IPS-18c (cell line): Measurements from ENCODE around the gene WDR7.

ENCODE experiments used
- H3K4me3 ChIP-seq: 2 replicates; pipeline ENCODE4 v1.7.0; 2013; ENCODE audit warnings: low read depth, mild to moderate bottlenecking, low read length, moderate library complexity; ENCODE audit not compliant: insufficient read depth
- H3K9me3 ChIP-seq: one replicate; pipeline ENCODE4 v1.6.1; 2013; ENCODE audit warnings: mild to moderate bottlenecking, low read length, moderate library complexity; ENCODE audit not compliant: control insufficient read depth, insufficient read depth

WDR7 gene

DNA sequence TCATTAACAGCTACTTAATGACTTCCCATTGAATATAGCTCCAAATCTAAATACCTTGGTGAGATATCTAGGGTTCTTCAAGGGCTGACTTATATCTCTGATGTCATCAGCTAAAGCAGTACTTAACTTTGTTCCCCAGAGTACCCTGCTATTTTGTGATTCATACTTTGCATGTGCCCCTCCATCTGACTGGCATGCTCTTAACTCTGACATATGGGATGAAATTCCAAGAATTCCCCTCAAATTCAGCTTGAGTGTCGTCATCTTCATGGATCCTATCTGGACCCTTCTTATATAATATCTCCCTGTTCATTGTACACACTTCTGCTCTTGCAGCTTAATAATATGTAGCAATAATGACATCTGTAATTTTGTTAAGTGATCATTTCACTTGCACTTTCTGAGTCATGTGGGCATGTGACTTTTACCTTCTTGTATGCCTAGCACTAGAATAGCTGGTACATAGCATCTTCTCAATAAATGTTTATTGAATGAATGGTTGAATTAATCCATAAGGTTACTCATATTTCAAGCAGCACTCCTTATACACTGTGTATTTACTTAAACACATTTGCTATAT, 172.9 kb downstream of the WDR7 start:
- Histone ChIP-seq H3K4me3 (no peak overlapping the region), H3K9me3 (no peaks in the 10 kb centered on the region)

DNA sequence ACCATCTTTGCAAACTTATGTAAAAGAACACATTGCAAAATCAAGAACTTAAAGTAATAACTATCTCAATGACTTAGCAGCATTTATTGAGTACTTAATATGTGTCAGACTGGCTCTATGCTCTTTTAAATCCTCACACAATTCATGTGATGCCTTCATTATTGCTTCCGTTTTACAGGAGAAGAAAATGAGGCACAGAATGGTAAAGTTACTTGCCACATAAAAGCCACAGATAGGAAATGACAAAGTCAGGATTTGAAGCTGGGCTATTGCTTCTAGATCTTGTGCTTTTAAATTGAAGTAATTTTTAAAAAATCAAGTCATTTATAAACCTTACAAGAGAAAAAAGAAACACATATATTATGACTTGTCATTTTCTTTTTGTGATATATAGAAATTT, 174.2 kb downstream of the WDR7 start:
- H3K9me3 ChIP-seq = no peaks in the 10 kb centered on the region

DNA sequence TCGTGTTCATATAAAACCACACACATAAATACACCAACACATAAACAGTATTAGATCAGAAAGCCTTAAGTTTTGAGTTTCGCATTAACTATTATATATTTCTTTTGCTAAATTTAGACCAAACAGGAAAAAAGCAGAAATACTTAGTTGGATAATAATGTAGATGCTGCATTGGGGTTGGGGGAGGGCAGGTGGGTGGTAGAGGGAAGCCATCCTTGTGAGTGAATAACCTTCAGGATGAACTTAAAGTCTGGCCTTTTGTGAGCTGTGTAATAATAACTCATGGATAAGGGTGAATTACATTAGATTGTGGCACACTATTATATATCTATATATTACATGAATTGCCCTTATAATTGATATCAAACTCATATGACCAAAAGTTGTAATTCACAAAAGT, 174.7 kb downstream of the WDR7 start:
- no peaks in the 10 kb centered on the region for H3K9me3 ChIP-seq
- no peak overlapping the region for H3K4me3 ChIP-seq

More for the DNA sequence above, 174.2 kb downstream of the WDR7 start:
- H3K4me3 ChIP-seq = no peak overlapping the region

DNA sequence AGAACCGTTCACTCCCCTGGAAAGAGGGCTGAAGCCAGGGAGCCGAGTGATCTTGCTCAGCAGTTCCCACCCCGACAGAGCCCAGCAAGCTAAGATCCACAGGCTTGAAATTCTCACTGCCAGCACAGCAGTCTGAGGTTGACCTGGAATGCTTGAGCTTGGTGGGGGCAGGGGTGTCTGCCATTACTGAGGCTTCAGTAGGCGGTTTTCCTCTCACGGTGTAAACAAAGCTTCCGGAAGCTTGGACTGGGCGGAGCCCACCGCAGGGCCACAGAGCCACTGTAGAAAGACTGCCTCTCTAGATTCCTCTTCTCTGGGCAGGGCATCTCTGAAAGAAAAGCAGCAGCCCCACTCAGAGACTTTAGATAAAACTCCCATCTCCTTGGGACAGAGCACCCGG, 180.8 kb downstream of the WDR7 start:
- Histone ChIP-seq H3K9me3 (no peaks in the 10 kb centered on the region), H3K4me3 (no peak overlapping the region)

DNA sequence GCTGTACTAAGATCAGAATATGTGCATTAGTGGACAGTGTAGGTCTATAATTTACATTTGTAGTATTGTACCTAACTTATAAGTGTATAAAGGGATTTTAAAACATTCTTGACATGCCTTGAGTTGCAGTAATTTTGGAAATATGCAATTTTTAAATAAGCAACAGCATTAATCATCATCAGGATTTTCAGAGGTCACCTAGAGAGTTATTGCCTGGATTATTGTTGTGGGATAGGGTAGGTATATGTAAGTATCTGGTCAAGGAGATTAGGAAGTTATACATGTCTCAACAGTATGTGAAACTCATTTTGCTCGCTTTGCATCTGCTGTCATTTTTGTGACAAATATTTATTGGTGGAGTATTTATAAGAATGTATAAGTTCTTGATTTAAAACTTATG, 184.2 kb downstream of the WDR7 start:
- no peaks in the 10 kb centered on the region for H3K9me3 ChIP-seq
- no peak overlapping the region for H3K4me3 ChIP-seq

DNA sequence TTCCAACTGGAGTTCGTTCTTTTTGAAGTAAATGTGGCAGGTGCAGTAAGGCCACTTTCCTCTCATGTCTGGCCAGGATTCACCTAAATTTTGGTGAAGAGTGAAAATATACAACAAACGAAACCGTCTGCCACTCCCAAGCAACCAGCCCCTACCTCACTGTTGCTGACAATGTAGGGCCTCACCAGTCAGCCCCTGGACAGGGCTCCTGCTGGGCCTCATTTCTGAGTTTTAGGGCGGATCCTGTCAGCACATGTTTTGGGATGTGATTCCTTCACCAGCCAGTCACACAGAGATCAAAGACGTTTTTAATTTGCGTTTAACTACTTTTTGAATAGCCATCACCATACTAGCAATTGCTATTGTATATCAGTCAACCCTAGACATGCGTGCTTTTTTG, 185.0 kb downstream of the WDR7 start:
- H3K9me3 ChIP-seq = no peaks in the 10 kb centered on the region
- no peak overlapping the region for H3K4me3 ChIP-seq

DNA sequence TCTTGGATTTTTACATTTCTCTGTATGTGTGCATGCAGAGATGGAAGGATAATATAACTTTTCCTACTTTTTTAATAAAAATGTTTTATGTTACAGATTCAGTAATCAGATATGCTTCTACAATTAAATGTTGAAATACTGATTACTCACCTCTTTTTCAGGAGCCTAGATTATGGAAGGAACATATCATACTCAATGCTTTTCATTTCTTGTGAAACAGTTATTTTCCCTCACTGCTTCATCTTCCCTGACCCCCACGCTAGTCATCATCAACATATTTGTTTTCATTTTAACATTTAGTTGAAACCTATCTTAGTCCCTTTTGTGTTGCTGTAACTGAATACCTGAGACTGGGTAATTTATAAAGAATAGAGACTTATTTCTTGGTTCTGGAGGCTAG, 190.7 kb downstream of the WDR7 start:
- no peaks in the 10 kb centered on the region for H3K9me3 ChIP-seq
- no peak overlapping the region for H3K4me3 ChIP-seq

DNA sequence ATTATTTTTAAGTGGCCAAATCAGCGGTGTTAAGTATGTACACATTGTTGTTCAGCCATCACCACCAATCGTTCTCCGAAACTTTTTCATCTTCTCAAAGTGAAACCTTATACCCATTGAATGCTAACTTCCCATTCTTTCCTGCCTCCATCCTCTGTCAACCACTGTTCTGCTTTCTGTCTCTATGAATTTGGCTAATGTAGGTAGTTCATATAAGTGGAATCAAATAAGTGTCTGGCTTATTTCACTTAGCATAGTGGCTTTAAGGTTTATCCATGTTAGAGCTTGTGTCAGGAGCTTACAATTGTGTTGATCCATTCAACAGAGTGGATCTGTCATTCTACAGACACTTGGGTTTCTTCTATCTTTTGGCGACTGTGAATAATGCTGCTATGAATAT, 192.1 kb downstream of the WDR7 start:
- Histone ChIP-seq H3K4me3 (no peak overlapping the region), H3K9me3 (no peaks in the 10 kb centered on the region)

DNA sequence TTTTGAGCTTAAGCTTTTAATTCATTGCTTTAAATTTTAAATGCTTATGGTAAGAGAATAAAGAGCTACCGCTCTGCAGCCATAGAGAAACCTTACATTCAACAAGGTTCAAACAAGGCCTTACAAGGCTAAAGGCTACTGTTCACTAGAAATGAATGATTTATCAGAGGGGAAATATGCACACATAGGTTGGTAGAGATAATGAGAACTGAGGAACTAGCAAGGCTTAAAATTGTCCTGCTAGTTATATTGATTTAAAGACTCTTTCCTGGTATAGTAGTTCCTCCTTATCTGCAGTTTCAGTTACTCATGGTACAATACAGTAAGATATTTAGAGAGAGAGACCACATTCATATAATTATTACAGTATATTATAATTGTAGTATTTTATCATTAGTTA, 193.4 kb downstream of the WDR7 start:
- Histone ChIP-seq H3K4me3 (no peak overlapping the region), H3K9me3 (no peaks in the 10 kb centered on the region)

DNA sequence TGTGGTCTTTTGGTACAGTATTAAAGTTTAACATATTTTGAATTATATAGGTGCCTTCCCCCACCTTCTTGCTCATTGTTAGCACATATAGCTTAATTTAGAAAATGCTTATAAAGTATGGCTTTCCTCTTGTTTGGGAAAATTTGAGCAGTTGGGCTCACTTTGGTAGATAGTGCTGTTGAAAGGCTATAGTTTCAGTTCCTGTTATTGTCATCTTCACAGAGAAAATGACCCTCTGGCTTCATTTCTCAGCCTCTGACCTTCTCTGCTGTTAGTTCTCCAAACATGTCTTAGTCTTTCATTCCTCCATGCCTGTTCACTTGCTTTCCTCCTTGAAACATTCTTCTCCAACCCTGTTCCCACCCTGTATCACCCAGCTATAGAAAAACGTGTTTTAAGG, 200.6 kb downstream of the WDR7 start:
- H3K9me3 ChIP-seq = no peaks in the 10 kb centered on the region
- H3K4me3 ChIP-seq = no peak overlapping the region

DNA sequence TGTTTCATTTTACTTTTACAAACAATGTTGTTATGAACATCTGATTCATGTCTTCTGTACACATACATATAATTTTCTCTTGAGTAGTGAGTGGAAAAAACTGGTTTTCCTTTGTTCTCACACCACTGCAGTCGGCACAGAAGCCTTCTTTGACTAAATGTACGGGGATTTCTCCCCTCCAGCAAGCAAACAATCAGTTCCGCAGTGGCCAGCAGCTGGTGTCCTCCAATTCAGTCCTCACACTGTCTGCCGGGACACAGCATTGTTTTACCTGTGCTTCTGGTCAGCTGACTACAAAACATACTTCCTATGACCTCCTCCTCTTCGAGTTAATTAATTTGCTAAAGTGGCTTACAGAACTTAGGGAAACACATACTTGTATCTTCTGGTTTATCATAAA, 202.8 kb downstream of the WDR7 start:
- no peak overlapping the region for H3K4me3 ChIP-seq
- no peaks in the 10 kb centered on the region for H3K9me3 ChIP-seq

DNA sequence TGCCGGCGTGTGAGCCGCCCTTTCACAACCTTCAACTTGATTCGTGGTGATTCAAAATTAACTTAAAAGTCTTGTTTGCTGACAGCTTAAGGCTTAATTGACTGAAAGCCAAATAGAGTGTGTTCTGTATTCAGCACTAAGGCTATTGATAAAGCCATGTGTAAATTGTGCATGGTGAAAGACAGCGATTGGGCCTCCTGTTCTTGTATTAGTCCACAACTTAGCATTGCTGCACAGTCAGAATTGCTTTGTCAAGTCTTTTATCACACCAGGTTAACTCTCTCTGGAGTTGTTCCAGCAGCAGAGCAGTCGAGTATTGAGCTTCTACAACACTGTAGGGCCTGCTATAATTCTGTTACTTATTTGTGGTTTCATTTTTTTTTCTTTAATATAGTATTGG, 210.1 kb downstream of the WDR7 start:
- no peaks in the 10 kb centered on the region for H3K9me3 ChIP-seq
- no peak overlapping the region for H3K4me3 ChIP-seq

DNA sequence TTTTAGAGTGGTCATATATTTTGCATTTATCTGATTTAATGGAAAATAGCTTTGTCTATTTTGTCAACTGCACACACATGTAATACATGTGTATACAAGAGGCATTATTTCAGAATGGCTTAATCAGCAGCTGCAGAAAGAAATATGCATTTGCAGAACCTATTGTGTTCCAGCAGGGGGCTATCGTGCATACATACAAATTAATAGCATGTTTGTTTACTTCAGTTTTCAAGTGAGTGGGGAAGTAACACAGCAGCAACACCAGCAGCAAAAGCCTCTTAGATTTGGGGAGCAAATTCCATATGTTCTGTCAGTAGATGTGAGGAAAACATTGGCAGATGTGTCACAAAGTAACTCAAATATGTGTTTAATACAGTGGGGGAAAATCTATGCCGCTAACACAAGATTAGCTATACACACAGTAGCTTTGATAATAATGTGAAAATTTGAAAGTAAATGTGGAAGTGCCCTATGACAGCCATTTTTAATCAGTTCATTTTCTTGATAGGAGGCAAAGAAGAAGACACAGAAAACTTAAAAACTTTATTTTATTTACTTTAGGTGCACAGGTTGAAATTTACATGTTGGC, 218.1 kb downstream of the WDR7 start:
- no peaks in the 10 kb centered on the region for H3K9me3 ChIP-seq
- H3K4me3 ChIP-seq = no peak overlapping the region

DNA sequence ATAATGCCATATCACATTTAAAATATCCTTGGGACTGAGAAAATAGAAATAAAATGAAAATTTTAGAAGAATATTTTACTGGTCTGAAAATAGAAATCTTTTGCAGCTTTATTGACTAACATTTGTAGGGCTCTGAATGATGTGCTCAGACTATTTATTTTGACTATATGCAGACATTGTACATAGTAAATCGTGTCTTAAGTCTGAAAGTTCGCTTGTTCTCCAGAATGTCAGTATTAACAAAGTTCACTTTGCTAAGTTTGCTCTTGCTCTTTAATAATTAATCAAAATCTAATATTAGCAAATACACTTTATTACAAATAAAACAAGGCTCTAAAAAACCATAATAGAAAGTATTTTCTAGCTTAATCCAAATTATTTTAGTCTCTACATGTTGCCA, 219.8 kb downstream of the WDR7 start:
- no peaks in the 10 kb centered on the region for H3K9me3 ChIP-seq
- no peak overlapping the region for H3K4me3 ChIP-seq

DNA sequence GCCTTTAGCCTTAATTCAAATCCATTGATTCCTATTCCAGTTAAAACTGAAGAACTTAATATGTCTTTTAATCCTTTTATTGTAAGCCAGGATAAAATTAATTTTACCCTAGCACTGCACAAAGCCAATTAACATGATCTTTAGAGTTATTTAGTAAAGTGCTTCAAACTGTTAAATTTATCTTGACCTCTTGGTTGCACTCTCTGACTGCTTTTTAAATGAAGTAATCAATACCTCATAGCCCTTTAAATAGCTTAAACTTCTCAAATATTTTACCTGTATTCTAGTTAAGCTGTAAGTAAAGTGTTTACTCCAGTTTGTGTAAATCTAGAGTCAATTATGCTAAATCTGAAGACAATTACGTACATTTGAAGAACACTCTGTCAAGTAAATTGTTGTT, 221.0 kb downstream of the WDR7 start:
- H3K9me3 ChIP-seq = no peaks in the 10 kb centered on the region
- H3K4me3 ChIP-seq = no peak overlapping the region

DNA sequence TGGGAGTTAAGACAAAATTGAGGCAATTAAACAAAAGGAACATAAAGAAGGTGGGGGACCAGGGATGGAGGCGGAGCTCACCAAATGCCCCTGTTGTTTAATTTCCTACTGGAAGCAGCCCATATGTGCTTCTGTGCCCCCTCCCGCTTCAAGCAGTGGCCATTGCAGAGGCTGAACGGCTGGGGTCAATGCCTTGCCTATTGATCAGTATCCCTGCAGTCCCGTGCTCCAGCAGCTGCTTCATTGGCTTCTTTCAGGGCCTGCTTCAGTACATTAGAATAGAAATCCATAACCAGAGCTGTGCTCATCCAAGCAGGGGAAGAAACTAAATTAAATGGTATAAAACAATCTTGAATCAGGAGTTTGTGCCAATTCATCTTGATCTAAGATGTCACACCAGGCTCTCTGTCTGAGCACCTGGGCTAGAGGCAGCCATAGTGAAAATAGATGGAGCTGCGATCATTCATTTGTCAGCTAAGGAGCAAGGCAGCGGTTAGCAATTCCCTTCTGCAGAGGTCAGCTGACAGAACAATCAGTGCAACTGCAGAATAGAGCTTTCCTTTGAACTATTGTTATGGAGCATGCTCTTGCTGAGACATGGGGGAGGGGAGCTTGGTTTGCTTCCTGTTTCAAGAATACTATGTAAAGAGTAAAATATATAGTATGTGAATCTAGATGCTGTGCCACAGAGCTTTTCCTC, 222.4 kb downstream of the WDR7 start:
- Histone ChIP-seq H3K4me3 (no peak overlapping the region), H3K9me3 (no peaks in the 10 kb centered on the region)

DNA sequence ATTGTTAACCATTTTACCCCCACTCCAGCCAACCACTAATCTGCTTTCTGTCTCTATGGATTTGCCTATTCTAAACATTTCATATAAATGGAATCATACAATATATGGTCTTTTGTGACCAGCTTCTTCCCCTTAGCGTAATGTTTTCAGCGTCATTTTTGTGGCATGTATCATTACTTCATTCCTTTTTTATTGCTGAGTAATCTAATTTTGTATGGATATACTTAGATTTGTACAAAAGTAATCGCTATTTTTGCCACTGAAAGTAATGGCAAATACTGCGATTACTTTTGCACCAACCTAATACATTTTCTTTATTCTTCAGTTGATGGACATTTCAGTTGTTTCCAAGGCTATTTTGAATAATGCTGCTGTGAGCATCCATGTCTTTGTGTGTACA, 227.6 kb downstream of the WDR7 start:
- H3K9me3 ChIP-seq = no peaks in the 10 kb centered on the region
- H3K4me3 ChIP-seq = no peak overlapping the region

DNA sequence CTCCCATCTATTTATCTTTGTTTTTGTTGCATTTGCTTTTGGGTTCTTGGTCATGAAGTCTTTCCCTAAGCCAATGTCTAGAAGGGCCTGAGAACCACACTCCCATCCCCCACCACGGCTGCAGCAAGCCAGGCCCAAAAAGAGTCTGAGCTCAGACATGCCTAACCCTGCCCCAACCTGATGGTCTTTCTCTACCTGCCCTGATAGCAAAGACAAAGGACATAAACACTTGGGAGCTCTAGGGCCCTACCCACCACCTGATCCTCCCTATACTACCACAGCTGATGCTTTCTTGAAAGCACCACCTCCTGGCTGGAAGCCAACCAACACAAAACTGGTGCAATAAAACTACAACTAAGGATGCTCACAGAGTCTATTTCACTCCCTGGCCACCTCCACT, 233.4 kb downstream of the WDR7 start:
- Histone ChIP-seq H3K9me3 (no peaks in the 10 kb centered on the region), H3K4me3 (no peak overlapping the region)

DNA sequence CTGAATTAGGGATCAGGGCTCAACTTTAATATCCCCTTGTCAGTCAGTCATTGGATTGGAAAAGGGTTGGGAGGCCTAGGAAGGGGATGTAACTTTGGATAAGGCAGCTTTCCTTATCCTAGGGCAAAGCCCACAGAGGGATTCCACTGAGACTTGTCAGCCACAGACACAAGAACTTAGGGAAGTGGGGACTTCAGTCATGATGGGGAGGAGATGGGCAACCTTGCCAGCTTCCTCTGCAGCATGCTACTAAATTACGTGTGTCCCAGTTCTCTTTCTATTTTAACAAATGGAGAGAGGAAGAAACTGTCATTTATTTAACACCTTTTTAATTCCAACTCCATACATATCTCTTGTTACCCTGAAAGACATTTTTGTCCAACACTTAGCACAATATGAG, 237.8 kb downstream of the WDR7 start:
- H3K9me3 ChIP-seq = no peaks in the 10 kb centered on the region
- H3K4me3 ChIP-seq = no peak overlapping the region
